Right ventricle myocardium inferior (tissue), 1 donor: ENCODE measurements around the gene TPRG1L. TPM values are rescaled to one million over a fixed set of nuclear protein-coding genes. Genes with fewer than 3 reads are reported as not detected.
"Not testable (repeated sequence)": the region's sequence is repeated elsewhere in the genome, so short reads cannot be mapped to it uniquely, and the experiment has no call there.

Experiments used
- ATAC-seq: fragments of 200-7000 bp; cut with Tn5 transposase; one replicate; pipeline ENCODE4 v1.9.1; 2020; ENCODE audit warnings: mild to moderate bottlenecking, moderate library complexity
- DNase-seq: peaks from one replicate; pipeline ENCODE4 v3.0.0; 2021; ENCODE audit errors: missing footprints
- intact Hi-C: fragments of 100-400 bp; cut with DNase I; formaldehyde crosslinking; loops from one replicate; pipeline ENCODE4 v1.11.0; 2022
- long read RNA-seq: library from polyadenylated mRNA; unstranded; transcript quantifications from one replicate; pipeline ENCODE4 v2.0.0, GENCODE V29; 2021
- total RNA-seq: library from RNA; stranded (reverse); fragmentation: NEBNext Ultra II Directional; extraction: Animal tissue kit (Norgen Biotek cat#: 25700); gene quantifications from one replicate; pipeline ENCODE4 v1.2.1, GENCODE V29; 2021
- donor health status: DM: no; HTN: yes; CAD: no; lungs with severe emphysema.

The TPRG1L gene
- 46.1 TPM for total RNA-seq
- long read RNA-seq, transcript TPRG1L-202 (5 exons, 2,414 nt), result major isoform, 55 of 60 reads
- long read RNA-seq, partial matches to known transcripts, result 5 of 60 reads
- long read RNA-seq, other reads (novel, unspliced or antisense), result 0 of 60 reads

DNA sequence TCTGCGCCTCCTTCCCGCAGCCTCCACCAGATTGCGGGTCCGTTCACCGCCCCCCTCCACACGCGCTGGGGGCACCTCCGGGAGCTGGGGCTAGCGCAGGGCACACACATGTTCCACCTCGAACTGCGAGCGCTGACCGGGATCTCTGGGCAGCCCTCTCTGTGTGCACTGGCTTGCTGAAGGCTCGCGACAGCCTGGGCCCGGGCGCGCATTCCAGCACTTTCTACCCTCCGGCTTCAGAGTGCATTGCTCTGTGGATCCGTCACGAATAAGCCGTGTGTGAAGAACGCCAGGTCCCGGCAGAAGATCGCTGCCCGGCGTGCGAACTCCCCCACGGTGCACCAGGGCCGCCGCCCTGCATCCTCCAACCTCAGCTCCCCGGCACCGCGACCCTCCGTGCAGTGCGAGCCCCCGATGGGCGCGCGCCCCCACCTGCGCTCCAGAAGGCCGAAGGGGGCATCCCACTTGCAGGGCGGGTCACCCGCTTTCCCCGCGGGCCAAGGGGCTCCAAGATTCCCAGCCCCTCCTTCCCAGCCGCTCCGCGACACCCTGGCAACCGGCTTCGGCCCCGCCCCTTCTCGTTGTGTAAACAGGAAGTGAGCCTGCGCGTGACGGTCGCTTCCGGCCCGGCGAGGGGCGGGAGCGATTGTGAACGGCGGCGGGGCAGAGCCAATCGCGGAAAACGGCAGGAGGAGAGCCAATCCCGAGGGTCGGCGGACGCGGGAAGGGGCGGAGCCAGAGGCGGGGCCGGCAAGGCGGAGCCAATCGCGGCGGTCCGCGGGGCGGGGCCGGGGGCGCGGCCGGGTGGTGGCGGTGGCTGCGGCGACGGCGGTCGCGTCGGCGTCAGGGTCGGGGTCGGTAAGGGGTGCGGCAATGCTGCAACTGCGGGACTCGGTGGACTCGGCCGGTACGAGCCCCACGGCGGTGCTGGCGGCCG, at the start of gene TPRG1L:
Gene TPRG1L, plus strand, starts transcription at position 816 of the 937 bp plus-strand sequence. Its CDS starts 58 bp downstream, at position 874.
- intact Hi-C loops, result loop anchor here (5.0 to 10.0 kb wide), 2 partner anchors 98 to 170 kb away; partner anchors contain the start of gene LRRC47
- DNase-seq (peak; percentile 99), ATAC-seq (peak; percentile 98)

DNA sequence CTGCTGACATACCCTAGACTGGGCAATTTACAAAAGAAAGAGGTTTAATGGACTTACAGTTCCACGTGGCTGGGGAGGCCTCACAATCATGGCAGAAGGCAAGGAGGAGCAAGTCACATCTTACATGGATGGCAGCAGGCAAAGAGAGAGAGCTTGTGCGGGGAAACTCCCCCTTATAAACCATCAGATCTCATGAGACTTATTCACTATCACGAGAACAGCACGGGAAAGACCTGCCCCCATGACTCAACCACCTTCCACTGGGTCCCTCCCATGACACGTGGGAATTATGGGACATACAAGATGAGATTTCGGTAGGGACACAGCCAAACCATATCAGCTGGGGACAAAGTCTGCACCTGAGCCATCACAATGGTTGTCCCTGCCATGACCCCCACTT, 49.3 kb upstream of the TPRG1L start:
- DNase-seq, intact Hi-C loops, ATAC-seq: not testable (repeated sequence)

DNA sequence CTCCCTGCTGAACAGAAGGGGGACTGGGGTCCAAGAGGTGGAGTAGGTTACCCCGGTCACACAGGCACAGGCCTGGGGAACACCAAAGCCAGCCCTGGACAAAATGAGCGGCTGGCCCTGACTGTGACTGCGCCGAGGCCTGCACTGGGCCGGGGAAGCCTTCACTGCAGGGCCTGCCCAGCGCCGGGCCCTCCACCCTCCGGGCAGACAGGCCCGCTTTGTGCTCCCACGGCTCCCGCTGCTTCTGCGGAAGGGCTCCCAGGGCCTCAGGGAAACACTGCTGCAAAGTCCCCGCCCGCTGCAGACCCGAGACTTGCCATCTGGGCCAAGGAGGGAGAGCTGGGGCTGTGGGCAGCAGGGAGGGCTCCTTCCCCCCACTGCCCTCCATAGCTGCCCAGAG, 48.8 kb upstream of the TPRG1L start:
- DNase-seq (no peak), ATAC-seq (no peak)
- intact Hi-C loops, result no loop called here

DNA sequence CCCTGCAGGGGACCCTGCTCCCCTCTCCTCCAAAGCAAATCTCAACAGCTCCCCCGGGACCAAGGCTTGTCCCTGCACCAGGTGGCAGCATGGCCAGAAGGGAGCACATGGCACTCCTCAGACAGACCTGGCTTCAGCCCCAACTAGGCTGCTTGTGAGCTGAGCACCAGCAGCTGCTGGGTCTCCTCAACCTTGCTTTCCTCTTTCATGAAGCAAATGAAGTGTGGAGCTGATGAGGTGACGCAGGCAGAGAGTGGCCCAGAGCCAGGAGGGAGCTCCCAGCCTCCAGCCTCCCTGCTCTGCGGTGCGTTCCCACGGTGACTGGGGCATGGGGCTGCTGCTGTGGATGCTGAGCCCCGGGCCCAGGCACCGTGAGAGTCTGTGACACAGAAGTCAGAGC, 47.5 kb upstream of the TPRG1L start:
- no peak for ATAC-seq
- intact Hi-C loops, result no loop called here
- DNase-seq, result no peak

DNA sequence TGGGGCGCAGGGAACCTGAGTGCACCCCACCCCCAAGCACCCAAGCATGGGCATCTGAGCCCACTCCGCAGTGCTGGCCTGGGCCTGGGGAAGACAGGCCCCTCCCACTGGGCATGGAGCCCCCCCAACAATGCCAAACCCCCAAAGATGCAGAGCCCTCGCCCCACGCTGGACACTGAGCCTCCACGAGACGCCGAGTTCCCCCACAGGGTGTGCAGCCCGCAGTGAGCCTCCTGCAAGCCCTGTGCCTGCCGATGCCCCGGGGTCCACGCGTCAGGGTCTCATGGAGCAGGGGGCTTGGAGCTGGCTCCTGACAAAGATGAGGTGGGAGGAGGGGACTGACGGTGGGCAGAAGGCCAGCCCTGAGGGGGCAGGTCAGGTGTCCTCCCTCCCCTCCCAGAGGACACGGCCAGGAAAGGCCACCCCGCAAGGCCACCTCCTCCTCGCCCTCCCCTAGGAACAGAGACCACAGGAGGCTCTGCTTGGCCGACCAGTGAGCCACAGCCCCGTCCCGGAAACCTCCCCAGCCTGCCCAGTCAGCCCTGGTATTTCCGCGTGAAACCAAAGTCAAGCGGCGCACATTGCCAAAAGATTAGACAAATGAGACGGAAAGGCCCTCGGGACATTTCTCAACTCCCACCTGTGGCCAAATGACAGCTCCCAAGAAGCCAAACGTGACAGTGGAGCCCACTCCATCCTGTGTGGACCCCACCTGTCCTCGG, 46.9 kb upstream of the TPRG1L start:
- DNase-seq (no peak), ATAC-seq (no peak)
- intact Hi-C loops, result no loop called here

- intact Hi-C loops, result no loop called here
- DNase-seq, result no peak
Measured at GRCh38 chr1:3578433-3578805, 46.4 kb upstream of the TPRG1L start.

GRCh38 chr1:3578906-3579305, 45.9 kb upstream of the TPRG1L start:
- DNase-seq, result no peak
- ATAC-seq, result no peak

More at GRCh38 chr1:3578433-3578805, 46.4 kb upstream of the TPRG1L start:
- ATAC-seq, result no peak

GRCh38 chr1:3579626-3580025, 45.2 kb upstream of the TPRG1L start:
- no peak for DNase-seq
- intact Hi-C loops, result no loop called here
- no peak for ATAC-seq

More at GRCh38 chr1:3578906-3579305, 45.9 kb upstream of the TPRG1L start:
- intact Hi-C loops, result no loop called here

GRCh38 chr1:3580231-3580630, 44.6 kb upstream of the TPRG1L start:
- no peak for ATAC-seq
- intact Hi-C loops, result no loop called here
- no peak for DNase-seq

- intact Hi-C loops, result no loop called here
- ATAC-seq, result no peak
Measured at GRCh38 chr1:3581296-3582036, 43.3 kb upstream of the TPRG1L start.

DNA sequence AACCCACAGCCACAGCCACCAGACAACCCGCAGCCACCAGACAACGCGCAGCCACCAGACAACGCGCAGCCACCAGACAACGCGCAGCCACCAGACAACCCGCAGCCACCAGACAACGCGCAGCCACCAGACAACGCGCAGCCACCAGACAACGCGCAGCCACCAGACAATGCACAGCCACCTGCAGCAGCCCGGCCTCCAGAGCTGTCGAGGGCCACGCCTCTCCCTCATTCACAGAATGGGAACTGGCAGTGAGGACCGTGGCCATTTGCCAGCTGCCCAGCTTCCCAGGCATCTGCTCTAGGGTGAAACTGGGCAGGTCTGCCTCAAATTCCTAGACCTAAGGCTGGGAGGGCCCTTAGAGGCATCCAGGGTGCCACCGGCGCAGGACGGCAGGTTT, 41.1 kb upstream of the TPRG1L start:
- intact Hi-C loops, DNase-seq: not testable (repeated sequence)
- peak; percentile 19 for ATAC-seq

More at GRCh38 chr1:3581296-3582036, 43.3 kb upstream of the TPRG1L start:
- no peak for DNase-seq

DNA sequence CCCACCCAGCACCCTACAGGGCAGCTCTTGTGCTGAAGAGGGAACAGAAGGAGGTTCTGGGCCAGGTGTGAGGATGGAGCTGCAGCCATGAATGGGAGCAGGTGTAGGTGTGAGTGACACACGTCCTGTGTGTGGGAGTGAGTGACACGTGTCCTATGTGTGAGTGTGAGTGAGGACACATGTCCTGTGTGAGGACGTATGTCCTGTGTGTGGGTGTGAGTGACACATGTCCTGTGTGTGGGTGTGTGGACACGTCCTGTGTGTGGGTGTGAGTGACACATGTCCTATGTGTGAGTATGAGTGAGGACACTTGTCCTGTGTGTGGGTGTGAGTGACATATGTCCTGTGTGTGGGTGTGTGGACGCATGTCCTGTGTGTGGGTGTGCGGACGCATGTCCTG, 39.9 kb upstream of the TPRG1L start:
- intact Hi-C loops, result no loop called here
- DNase-seq, result no peak
- no peak for ATAC-seq

GRCh38 chr1:3585353-3585868, 39.4 kb upstream of the TPRG1L start:
- ATAC-seq, intact Hi-C loops, DNase-seq: not testable (repeated sequence)

GRCh38 chr1:3585940-3586568, 38.8 kb upstream of the TPRG1L start:
- intact Hi-C loops, result no loop called here
- DNase-seq (no peak), ATAC-seq (no peak)

GRCh38 chr1:3586986-3587759, 37.6 kb upstream of the TPRG1L start:
- intact Hi-C loops, result no loop called here
- ATAC-seq, result no peak
- DNase-seq, result no peak

DNA sequence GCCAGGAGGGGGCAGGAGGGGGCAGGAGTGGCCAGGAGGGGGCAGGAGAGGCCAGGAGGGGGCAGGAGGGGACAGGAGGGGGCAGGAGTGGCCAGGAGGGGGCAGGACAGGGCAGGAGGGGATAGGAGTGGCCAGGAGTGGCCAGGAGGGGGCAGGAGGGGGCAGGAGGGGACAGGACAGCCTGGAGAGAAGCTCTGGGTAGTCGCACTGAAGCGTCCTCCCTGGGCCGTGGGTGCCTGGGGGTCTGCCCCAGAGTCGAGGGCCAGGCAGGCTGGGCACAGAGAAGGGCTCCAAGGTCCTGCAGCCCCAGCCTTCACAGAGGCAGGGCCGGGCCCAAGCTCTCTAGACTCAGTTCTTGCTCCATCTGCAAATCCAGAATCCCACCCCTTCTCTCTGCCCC, 36.4 kb upstream of the TPRG1L start:
- DNase-seq (no peak), ATAC-seq (no peak)
- intact Hi-C loops, result no loop called here

- DNase-seq, result no peak
- intact Hi-C loops, result no loop called here
- no peak for ATAC-seq
Measured at GRCh38 chr1:3590139-3590763, 34.6 kb upstream of the TPRG1L start.
